ENCODE measurements around the gene ACTL10.
A peak's percentile ranks its signal among the peaks of the same experiment; 100 is the strongest.

Gene ACTL10

DNA sequence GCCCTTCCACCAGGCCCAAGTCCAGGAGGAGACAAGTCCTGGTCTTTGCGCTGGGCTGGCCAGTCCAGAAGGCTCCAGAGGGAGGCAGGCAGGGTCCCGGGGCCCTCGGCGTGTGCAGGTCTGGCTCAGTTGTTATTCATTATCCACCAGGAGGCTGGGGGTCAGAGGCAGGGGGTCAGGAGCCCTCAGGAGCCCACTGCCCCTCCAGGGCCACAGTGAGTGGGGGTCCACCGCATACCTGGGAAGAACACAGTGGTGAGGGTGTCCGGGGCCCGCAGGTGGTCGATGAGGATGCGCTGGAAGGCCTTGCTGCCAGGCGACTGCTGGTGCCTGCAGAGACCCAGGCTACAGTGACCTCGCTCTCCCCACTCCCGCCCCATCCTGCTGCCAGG lies 9.0 kb upstream of the ACTL10 start:
- H3K9me3 ChIP-seq (ENCODE audit: insufficient read depth, low read depth, low read length), result no peaks in the 10 kb centered on the region
- 93% methylated on average over 12 of the region's 12 CpGs for WGBS
- H3K4me3 ChIP-seq (ENCODE audit: low read length), result no peak overlapping the region
- no peak overlapping the region for H3K27ac ChIP-seq (ENCODE audit: low read depth, low read length)
- peaks cover 4% of the 10 kb centered on the region; the same call in 1 of the 2 replicates for H3K4me1 ChIP-seq (ENCODE audit: insufficient read depth, low read length)
- H3K9ac ChIP-seq (ENCODE audit: low read depth, low read length), result no peak overlapping the region
- peaks cover 16% of the 10 kb centered on the region; the same call in 1 of the 2 replicates for H3K36me3 ChIP-seq (ENCODE audit: insufficient read depth, low read length)
- no peaks in the 10 kb centered on the region for H3K27me3 ChIP-seq (ENCODE audit: insufficient read depth, low read length)

DNA sequence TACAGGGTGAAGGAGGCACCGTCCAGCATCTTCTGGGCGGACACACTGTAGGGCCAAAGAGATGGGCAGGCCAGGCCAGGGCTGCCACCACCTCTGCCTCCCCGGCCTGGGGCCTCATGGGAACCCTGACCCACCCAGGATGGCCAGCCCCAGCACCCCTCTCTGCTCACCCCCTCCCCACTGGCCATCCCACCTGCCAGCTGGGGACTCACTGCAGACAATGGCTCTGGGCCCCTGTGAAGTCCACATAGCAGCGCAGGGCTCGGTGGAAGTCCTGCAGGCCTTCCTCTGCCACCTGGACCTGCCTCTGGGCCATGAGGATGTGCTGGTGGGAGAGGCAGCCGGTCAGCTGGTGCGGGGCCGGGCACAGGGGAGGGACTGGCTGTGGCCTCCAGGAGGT lies 8.2 kb upstream of the ACTL10 start:
- peaks cover 16% of the 10 kb centered on the region; the same call in 1 of the 2 replicates for H3K36me3 ChIP-seq (ENCODE audit: insufficient read depth, low read length)
- 97% methylated on average over 8 of the region's 8 CpGs for WGBS
- H3K27me3 ChIP-seq (ENCODE audit: insufficient read depth, low read length), result no peaks in the 10 kb centered on the region
- no peak overlapping the region for H3K4me3 ChIP-seq (ENCODE audit: low read length)
- no peaks in the 10 kb centered on the region for H3K9me3 ChIP-seq (ENCODE audit: insufficient read depth, low read depth, low read length)
- no peak overlapping the region for H3K9ac ChIP-seq (ENCODE audit: low read depth, low read length)
- H3K27ac ChIP-seq (ENCODE audit: low read depth, low read length), result no peak overlapping the region
- peaks cover 6% of the 10 kb centered on the region; the same call in 1 of the 2 replicates for H3K4me1 ChIP-seq (ENCODE audit: insufficient read depth, low read length)

DNA sequence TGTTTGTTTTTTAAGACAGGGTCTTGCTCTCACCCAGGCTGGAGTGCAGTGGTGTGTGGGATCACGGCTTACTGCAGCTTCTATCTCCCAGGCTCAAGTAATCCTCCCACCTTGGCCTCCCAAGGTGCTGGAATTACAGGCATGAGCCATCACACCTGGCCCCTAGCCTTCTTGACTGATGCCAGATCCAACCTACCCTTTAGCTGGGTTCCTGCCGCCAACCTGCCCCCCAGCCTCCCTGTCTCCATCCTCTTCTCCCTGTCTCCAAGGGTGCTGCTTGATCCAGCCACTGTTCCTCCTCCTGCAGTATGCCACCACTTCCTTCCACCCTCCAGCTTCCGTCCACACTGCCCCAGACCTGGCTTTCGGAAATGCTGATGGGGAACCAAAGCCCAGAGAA lies 7.8 kb upstream of the ACTL10 start:
- H3K9ac ChIP-seq (ENCODE audit: low read depth, low read length), result no peak overlapping the region
- H3K4me3 ChIP-seq (ENCODE audit: low read length), result no peak overlapping the region
- H3K9me3 ChIP-seq (ENCODE audit: insufficient read depth, low read depth, low read length), result no peaks in the 10 kb centered on the region
- H3K27me3 ChIP-seq (ENCODE audit: insufficient read depth, low read length), result no peaks in the 10 kb centered on the region
- H3K36me3 ChIP-seq (ENCODE audit: insufficient read depth, low read length), result peaks cover 16% of the 10 kb centered on the region; the same call in 1 of the 2 replicates
- 93% methylated on average over 4 of the region's 4 CpGs for WGBS
- no peak overlapping the region for H3K27ac ChIP-seq (ENCODE audit: low read depth, low read length)
- H3K4me1 ChIP-seq (ENCODE audit: insufficient read depth, low read length), result peaks cover 4% of the 10 kb centered on the region; the same call in 1 of the 2 replicates

DNA sequence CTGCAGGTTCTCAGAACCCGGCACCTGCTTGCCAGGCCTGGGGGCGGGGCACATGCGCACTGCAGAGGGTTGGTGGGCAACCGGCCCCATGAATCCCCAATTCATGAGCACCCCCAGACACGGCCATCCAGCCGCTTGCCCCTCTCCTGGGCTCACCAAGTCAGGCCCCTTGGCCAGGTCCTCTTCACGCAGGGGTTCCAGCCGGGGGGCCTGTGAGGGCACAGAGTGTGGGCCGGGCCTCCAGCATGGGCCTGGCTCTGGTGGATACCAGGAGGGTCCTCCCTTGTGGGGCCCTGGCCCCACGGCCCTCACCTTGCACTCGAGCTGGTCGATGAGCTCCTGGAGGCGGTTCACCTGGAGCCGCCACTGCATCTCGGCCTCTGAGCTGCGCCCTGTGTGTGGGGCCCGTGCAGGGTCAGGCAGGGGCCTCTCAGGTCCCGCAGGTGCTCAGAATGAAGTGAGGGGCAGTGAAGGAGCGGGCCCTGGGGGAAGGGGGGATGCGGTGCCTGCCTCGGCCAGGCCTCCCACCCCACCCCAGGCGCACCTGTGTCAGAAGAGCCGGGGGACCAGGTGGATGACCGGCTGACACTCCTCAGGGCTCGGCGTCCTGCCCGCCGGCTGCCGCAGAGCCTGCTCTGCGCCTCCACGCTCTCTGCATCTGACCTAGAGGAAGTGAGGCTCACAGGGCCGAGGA lies 7.3 kb upstream of the ACTL10 start:
- no peak overlapping the region for H3K27ac ChIP-seq (ENCODE audit: low read depth, low read length)
- no peaks in the 10 kb centered on the region for H3K27me3 ChIP-seq (ENCODE audit: insufficient read depth, low read length)
- no peak overlapping the region for H3K4me3 ChIP-seq (ENCODE audit: low read length)
- peaks cover 16% of the 10 kb centered on the region; the same call in 1 of the 2 replicates for H3K36me3 ChIP-seq (ENCODE audit: insufficient read depth, low read length)
- peaks cover 4% of the 10 kb centered on the region; the same call in 1 of the 2 replicates for H3K4me1 ChIP-seq (ENCODE audit: insufficient read depth, low read length)
- WGBS, result 95% methylated on average over 32 of the region's 32 CpGs
- H3K9me3 ChIP-seq (ENCODE audit: insufficient read depth, low read depth, low read length), result no peaks in the 10 kb centered on the region
- H3K9ac ChIP-seq (ENCODE audit: low read depth, low read length), result no peak overlapping the region

DNA sequence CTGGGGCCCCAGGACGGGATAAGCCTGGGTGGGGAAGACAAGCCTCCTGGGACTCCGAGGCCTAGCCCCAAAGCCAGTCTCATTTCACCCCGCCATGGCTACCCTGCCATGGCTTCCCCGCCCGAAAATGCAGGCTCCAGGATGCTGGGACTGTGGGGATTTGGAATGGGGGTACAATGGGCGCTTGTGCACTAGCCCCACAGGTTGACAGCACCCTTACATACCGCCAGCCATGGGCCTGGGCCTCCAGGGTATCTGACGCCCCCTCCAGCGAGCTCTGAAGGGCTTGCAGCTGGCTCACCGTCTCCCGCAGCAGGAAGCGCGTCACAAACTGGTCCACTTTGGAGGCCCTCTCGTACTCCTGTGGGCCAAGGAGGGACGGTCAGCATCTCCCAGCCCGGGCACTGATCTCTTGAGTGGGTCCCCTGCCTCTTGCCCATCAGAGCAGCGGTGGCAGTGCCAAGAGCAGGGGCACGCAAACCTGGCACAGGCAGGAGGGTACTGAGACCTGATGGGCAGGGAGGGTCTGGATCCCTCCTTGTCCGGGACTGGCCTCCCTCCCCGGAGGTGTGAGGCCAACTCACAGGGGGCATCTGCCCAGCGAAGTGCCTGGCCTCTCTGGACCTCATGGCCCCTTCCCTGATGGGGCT lies 6.6 kb upstream of the ACTL10 start:
- Histone ChIP-seq H3K9ac (ENCODE audit: low read depth, low read length) (no peak overlapping the region), H3K36me3 (ENCODE audit: insufficient read depth, low read length) (peaks cover 16% of the 10 kb centered on the region; the same call in 1 of the 2 replicates), H3K27ac (ENCODE audit: low read depth, low read length) (no peak overlapping the region), H3K4me1 (ENCODE audit: insufficient read depth, low read length) (peaks cover 4% of the 10 kb centered on the region; the same call in 1 of the 2 replicates), H3K27me3 (ENCODE audit: insufficient read depth, low read length) (no peaks in the 10 kb centered on the region), H3K4me3 (ENCODE audit: low read length) (no peak overlapping the region), H3K9me3 (ENCODE audit: insufficient read depth, low read depth, low read length) (no peaks in the 10 kb centered on the region)
- 92% methylated on average over 21 of the region's 21 CpGs for WGBS

DNA sequence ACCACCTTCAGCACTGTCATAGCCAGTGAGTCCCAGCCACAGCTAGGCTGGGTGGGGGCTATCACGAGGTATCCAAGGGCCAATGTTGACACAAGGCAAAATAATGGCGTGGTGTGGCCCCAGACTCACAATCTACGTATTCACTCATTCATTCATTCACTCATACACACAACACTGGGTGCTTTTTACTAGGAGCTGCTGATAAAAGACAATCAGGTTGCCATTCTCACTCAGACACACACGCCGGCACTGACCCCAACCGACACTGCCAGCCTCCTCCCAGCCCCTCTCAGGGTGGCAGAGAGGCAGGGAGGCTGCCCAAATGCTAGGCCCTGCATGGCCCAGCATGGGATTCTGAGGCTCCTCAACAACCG lies 6.1 kb upstream of the ACTL10 start:
- H3K4me1 ChIP-seq (ENCODE audit: insufficient read depth, low read length), result peaks cover 4% of the 10 kb centered on the region; the same call in 1 of the 2 replicates
- H3K27me3 ChIP-seq (ENCODE audit: insufficient read depth, low read length), result no peaks in the 10 kb centered on the region
- H3K9me3 ChIP-seq (ENCODE audit: insufficient read depth, low read depth, low read length), result no peaks in the 10 kb centered on the region
- no peak overlapping the region for H3K4me3 ChIP-seq (ENCODE audit: low read length)
- H3K36me3 ChIP-seq (ENCODE audit: insufficient read depth, low read length), result peaks cover 16% of the 10 kb centered on the region; the same call in 1 of the 2 replicates
- WGBS, result 93% methylated on average over 7 of the region's 7 CpGs
- H3K27ac ChIP-seq (ENCODE audit: low read depth, low read length), result no peak overlapping the region
- no peak overlapping the region for H3K9ac ChIP-seq (ENCODE audit: low read depth, low read length)

DNA sequence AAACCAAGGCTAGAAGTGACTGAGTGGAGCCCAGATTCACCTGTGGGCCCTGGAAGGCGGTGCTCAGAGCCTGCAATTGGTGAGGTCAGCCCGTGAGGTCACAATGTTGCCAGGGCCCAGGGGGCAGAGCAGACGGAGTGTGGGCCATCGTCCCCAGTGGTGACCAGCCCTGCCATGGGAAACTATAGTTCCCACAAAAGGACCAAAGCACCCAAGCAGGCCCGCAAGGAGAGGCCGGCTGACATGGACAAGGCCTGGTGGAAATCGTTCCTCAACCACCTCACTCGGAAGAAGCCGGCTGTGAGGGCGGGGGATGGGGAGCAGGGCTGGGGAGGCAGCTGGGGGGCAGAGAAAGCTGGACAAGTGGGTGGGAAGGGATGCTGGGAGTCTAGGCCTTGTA lies 4.6 kb upstream of the ACTL10 start, which contains the start of gene C20orf144:
Gene C20orf144 (plus strand): TSS at position 156 of the 400 bp plus-strand sequence. CDS start 19 bp downstream, at position 175.
- Histone ChIP-seq H3K4me1 (ENCODE audit: insufficient read depth, low read length) (peaks cover 9% of the 10 kb centered on the region; the same call in 1 of the 2 replicates), H3K9ac (ENCODE audit: low read depth, low read length) (peak within 1 kb of the TSS; percentile 80), H3K9me3 (ENCODE audit: insufficient read depth, low read depth, low read length) (no peaks in the 10 kb centered on the region), H3K4me3 (ENCODE audit: low read length) (peak within 1 kb of the TSS; percentile 78), H3K36me3 (ENCODE audit: insufficient read depth, low read length) (peaks cover 16% of the 10 kb centered on the region; the same call in 1 of the 2 replicates), H3K27me3 (ENCODE audit: insufficient read depth, low read length) (peaks cover under 1% of the 10 kb centered on the region; the same call in 1 of the 2 replicates), H3K27ac (ENCODE audit: low read depth, low read length) (peak within 1 kb of the TSS; percentile 77; the same call in 1 of the 2 replicates)
- 94% methylated on average over 10 of the region's 10 CpGs for WGBS

DNA sequence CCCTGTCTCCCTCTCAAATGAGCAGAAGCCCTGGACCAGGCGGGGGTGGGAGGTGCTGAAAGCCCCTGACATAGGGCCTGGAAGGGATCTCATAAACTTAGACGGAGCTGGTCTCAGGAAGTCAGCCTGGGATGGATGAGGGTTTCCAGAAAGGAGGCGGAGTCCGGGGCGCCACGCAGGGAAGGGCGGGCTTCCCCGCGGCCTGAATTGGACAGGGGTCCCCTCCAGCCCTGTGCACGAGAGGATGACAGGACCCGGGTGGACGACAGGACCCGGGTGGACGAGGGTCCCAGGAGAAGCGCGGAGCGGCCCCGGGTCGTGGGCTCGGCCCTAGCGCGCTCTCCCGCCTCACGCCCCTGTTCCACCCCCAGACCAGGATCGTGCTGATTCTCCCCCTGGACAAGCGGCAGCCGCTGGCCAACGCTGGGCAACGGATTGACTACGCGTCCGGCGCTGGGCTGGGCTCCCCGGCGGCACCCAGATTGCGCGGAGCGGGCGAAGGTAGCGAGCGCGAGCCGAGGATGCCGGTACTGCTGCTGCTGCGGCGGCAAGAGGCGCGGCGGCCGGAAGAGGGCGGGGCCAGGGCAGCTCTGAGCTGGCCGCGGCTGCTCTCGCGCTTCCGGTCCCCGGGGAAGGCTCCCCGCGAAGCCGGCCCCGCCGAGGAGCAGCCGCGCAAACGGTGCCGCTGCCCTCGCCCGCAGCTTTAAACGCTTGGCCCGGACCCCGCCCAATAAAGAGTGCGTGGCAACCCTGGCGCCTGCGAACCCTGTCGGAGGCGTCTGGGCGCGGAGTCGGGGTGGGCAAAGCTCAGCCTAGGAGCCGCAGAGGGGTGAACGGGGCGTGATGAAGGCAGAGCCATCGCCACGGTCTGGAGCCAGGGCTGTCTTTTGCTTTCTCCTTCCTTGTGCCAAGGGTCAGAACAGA lies 3.3 kb upstream of the ACTL10 start:
- Histone ChIP-seq H3K4me1 (ENCODE audit: insufficient read depth, low read length) (peaks cover 9% of the 10 kb centered on the region; the same call in 1 of the 2 replicates), H3K4me3 (ENCODE audit: low read length) (peak overlapping the region; percentile 78), H3K27ac (ENCODE audit: low read depth, low read length) (peak overlapping the region; percentile 77), H3K9me3 (ENCODE audit: insufficient read depth, low read depth, low read length) (no peaks in the 10 kb centered on the region), H3K9ac (ENCODE audit: low read depth, low read length) (peak overlapping the region; percentile 80), H3K36me3 (ENCODE audit: insufficient read depth, low read length) (peaks cover 12% of the 10 kb centered on the region; the same call in 1 of the 2 replicates), H3K27me3 (ENCODE audit: insufficient read depth, low read length) (peaks cover 7% of the 10 kb centered on the region)
- 1% methylated on average over 84 of the region's 84 CpGs for WGBS

DNA sequence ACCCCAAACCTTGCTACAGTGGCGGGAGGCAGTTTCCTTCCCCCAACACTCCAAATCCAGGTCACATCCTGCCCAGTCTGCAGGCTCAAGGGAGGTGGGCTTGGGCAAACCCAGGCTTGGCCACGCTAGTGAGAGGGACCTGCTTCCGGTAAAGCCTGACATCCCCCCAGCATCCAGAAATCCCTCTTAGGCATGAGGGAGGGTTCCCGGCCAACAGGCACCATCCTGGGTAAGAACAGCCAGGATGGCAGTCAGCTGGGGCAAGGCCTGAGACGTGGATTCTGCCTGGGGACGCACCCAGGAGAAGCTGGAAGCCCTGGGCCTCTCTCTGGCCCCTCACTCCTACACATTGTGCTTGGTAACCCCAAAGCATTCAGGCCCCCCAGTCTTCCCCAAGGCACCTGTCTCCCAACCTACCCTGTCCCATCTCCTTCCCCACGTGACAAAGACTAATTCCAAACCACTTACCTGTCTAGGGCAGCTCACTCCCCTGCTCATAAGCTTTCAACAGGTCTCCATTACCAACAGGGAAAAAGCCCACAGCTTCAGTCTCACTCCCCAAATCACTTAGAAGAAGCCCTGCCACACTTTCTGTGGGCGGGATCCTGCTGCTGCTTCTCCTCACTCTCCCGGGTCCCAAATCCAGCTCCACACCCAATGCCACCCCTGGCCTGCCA lies 2.5 kb upstream of the ACTL10 start:
- Histone ChIP-seq H3K27ac (ENCODE audit: low read depth, low read length) (peak overlapping the region; percentile 10), H3K4me1 (ENCODE audit: insufficient read depth, low read length) (peaks cover 9% of the 10 kb centered on the region; the same call in 1 of the 2 replicates)
- whole genome bisulfite sequencing, result 62% methylated on average over 9 of the region's 9 CpGs

DNA sequence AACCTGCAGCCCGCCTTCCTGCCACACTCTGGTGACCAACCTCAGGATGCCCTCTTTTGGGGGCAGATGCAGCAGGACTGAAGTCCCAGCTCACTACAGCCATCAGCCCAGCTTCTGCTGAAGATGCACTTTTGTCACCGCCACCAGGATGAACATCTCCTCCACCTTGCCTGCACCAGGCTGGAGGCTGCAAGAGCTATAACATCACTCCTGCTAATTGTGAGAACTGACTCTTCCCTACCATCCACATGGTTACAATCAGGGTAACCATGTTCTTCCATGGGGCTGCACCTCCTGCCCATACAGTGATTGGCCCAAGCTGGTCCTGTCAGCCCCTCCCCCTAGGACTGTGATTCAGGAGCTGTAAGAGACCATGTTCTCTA lies 2.0 kb upstream of the ACTL10 start:
- Histone ChIP-seq H3K27me3 (ENCODE audit: insufficient read depth, low read length) (peaks cover 7% of the 10 kb centered on the region), H3K9me3 (ENCODE audit: insufficient read depth, low read depth, low read length) (no peaks in the 10 kb centered on the region), H3K4me1 (ENCODE audit: insufficient read depth, low read length) (peaks cover 9% of the 10 kb centered on the region; the same call in 1 of the 2 replicates), H3K27ac (ENCODE audit: low read depth, low read length) (no peak overlapping the region), H3K4me3 (ENCODE audit: low read length) (no peak overlapping the region), H3K36me3 (ENCODE audit: insufficient read depth, low read length) (0 out of 2 replicates have a peak, but pooled peaks cover 5% of the 10 kb centered on the region), H3K9ac (ENCODE audit: low read depth, low read length) (no peak overlapping the region)
- WGBS, result 93% methylated on average over 2 of the region's 2 CpGs

More for the DNA sequence above, 2.5 kb upstream of the ACTL10 start:
- 0 out of 2 replicates have a peak, but pooled peaks cover 8% of the 10 kb centered on the region for H3K36me3 ChIP-seq (ENCODE audit: insufficient read depth, low read length)
- H3K9ac ChIP-seq (ENCODE audit: low read depth, low read length), result peak overlapping the region; percentile 80
- peaks cover 7% of the 10 kb centered on the region for H3K27me3 ChIP-seq (ENCODE audit: insufficient read depth, low read length)
- H3K9me3 ChIP-seq (ENCODE audit: insufficient read depth, low read depth, low read length), result no peaks in the 10 kb centered on the region
- peak overlapping the region; percentile 78 for H3K4me3 ChIP-seq (ENCODE audit: low read length)

Measured in HUES64 (cell line).